Breast epithelium (tissue), 4 donors: Measurements from ENCODE around the gene NECTIN1. TPM values are rescaled to one million over a fixed set of nuclear protein-coding genes. Genes with fewer than 3 reads are reported as not detected.

Experiments
- DNase-seq, 2 donors: peaks; one replicate each; pipeline ENCODE4 v3.0.0-alpha.2; 2019; ENCODE audit warnings: low spot score in 2 of 2
- H3K27ac ChIP-seq, 2 donors: fragments of 200-600 bp; sonication (generic) in 1 of 2; one replicate each; pipeline ENCODE4 v1.5.1; 2016 to 2019; ENCODE audit warnings: mild to moderate bottlenecking in 1 of 2
- H3K27me3 ChIP-seq, 2 donors: fragments of 200-600 bp; sonication (generic) in 1 of 2; one replicate each; pipeline versions ENCODE4 v1.5.1 to v1.6.0; 2017 to 2019; ENCODE audit warnings: control low read depth in 1 of 2, mild to moderate bottlenecking in 1 of 2
- H3K36me3 ChIP-seq: fragments of 200-600 bp; one replicate; pipeline ENCODE4 v1.5.1; 2019
- H3K4me1 ChIP-seq, 2 donors: fragments of 200-600 bp; sonication (generic); one replicate each; pipeline ENCODE4 v1.5.1; 2016 to 2019; ENCODE audit warnings: control low read depth in 1 of 2
- H3K4me3 ChIP-seq, 3 donors: fragments of 200-600 bp; sonication (generic); 1 replicate in 2 of 3; 2 replicates in 1 of 3; pipeline ENCODE4 v1.5.1; 2016 to 2019; ENCODE audit warnings: mild to moderate bottlenecking in 3 of 3, moderate library complexity in 2 of 3
- H3K9me3 ChIP-seq, 2 donors: fragments of 200-600 bp; sonication (generic) in 1 of 2; one replicate each; pipeline ENCODE4 v1.5.1; 2016 to 2019; ENCODE audit warnings: control low read depth in 1 of 2
- CTCF ChIP-seq, 3 donors: fragments of 450-650 bp; IDR thresholded peaks; one replicate each; pipeline ENCODE4 v1.5.1; 2016 to 2017; ENCODE audit warnings: antibody characterized with exemption in 3 of 3, mild to moderate bottlenecking in 3 of 3, moderate library complexity in 3 of 3
- POLR2A ChIP-seq: fragments of 450-650 bp; IDR thresholded peaks from one replicate; pipeline ENCODE4 v1.6.1; 2016; ENCODE audit warnings: antibody characterized with exemption, mild to moderate bottlenecking, moderate library complexity
- POLR2AphosphoS5 ChIP-seq, 3 donors: sonication (generic); formaldehyde crosslinking; IDR thresholded peaks; one replicate each; pipeline ENCODE4 v1.6.1; 2017; ENCODE audit warnings: antibody characterized with exemption in 3 of 3
- intact Hi-C: fragments of 100-400 bp; cut with DNase I; formaldehyde crosslinking; loops from one replicate; pipeline ENCODE4 v1.15.1; 2023; ENCODE audit warnings: low total_unique reads
- total RNA-seq, 3 donors: library from RNA; depleted of rRNA; stranded (reverse); fragments of >200 nt; gene quantifications; one replicate each; pipeline ENCODE4 v1.1.0, GENCODE V29; 2016

NECTIN1 gene
- total RNA-seq, 3 donors from 2014 or later: 2.6 to 6.6 (median 4.5) TPM

DNA sequence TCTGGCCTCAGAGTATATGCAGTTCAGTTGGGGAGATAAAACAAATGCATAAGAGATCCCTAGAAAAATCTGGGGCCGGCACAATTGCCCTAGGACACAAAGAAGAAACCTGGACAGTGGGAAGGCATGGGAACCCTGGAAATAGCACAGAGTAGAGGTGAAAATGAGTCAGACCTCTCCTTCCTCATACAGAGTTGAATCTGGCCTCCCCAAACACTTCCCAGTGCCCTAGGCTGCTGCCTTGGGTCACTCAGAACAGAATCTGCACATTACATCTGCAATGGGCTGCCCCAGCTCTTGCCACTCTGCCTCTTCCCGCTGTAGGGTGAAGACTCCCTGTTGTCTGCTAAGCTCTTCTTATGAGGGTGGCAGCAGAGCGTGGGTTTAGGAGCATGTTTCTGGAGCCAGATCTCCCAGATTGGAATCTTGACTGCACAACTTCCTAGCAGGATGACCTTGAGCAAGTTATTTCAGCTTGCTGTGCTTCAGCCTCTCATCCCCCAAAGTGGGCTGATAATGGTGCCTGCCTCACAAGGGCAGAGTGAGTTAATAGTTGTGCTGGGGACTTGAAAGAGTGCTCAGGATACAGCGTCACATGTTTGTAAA lies 47.1 kb upstream of the NECTIN1 start:
- H3K4me1 ChIP-seq: peaks cover 0 to 3% of the 10 kb centered on the region in 2 donors
- DNase-seq: no peak

DNA sequence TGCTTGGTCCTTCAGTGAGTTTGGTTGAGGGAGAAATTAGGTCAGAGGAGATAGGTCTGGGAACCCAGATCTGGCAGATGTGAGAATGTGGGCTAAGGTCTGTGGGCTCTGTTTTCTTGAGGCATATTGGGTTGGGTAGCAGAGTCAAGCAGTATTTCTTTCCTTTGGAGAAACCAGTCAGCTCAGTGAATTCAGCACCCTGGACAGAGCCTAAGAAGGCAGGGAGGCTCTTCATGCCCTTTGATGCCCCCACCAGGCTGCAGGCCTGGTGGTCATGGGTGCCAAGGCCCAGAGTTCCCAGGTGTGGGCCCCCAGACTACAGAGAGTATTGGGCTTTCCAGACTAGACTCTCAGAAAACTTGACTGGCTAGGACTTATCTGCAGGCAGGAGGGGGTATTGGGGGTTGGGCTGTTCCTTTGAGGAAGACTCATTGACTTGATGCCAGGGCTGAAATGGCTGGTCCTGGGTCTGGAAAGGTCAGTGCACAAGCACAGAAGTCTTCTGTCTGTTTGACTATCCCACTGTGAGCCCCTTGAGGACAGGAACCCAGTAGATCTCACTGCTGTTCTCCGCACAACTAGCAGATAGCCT lies 45.3 kb upstream of the NECTIN1 start:
- intact Hi-C loops: no loop called here
- no peak overlapping the region for H3K27ac ChIP-seq
- H3K4me1 ChIP-seq: no peaks in the 10 kb centered on the region
- peaks cover 0 to 5% of the 10 kb centered on the region in 2 donors for H3K27me3 ChIP-seq
- no peak for TF ChIP-seq POLR2A
- no peak for TF ChIP-seq CTCF (IDR thresholded peaks at IDR 0.05)
- TF ChIP-seq POLR2AphosphoS5 (IDR thresholded peaks at IDR 0.05): no peak
- DNase-seq: no peak
- no peaks in the 10 kb centered on the region for H3K36me3 ChIP-seq
- no peaks in the 10 kb centered on the region for H3K9me3 ChIP-seq
- no peak overlapping the region for H3K4me3 ChIP-seq

More for the DNA sequence above, 47.1 kb upstream of the NECTIN1 start:
- H3K27ac ChIP-seq: no peak overlapping the region
- H3K4me3 ChIP-seq: no peak overlapping the region
- H3K27me3 ChIP-seq: peaks cover 0 to 5% of the 10 kb centered on the region in 2 donors
- H3K9me3 ChIP-seq: no peaks in the 10 kb centered on the region
- TF ChIP-seq POLR2AphosphoS5 (IDR thresholded peaks at IDR 0.05): no peak
- no peak for TF ChIP-seq CTCF (IDR thresholded peaks at IDR 0.05)
- TF ChIP-seq POLR2A: no peak
- no peaks in the 10 kb centered on the region for H3K36me3 ChIP-seq
- intact Hi-C loops: no loop called here

- no peak for TF ChIP-seq POLR2AphosphoS5 (IDR thresholded peaks at IDR 0.05)
- Histone ChIP-seq H3K27ac (no peak overlapping the region), H3K4me1 (no peaks in the 10 kb centered on the region), H3K9me3 (no peaks in the 10 kb centered on the region), H3K36me3 (no peaks in the 10 kb centered on the region), H3K4me3 (no peak overlapping the region), H3K27me3 (peaks cover 0 to 5% of the 10 kb centered on the region in 2 donors)
- intact Hi-C loops: no loop called here
- DNase-seq: no peak
Observed at GRCh38 chr11:119772641-119773415, 43.8 kb upstream of the NECTIN1 start.

GRCh38 chr11:119772076-119772475 lies 43.1 kb upstream of the NECTIN1 start:
- Histone ChIP-seq H3K27ac (no peak overlapping the region), H3K4me1 (no peaks in the 10 kb centered on the region), H3K36me3 (no peaks in the 10 kb centered on the region), H3K4me3 (no peak overlapping the region), H3K27me3 (peaks cover 0 to 5% of the 10 kb centered on the region in 2 donors), H3K9me3 (no peaks in the 10 kb centered on the region)
- intact Hi-C loops: no loop called here
- TF ChIP-seq CTCF (IDR thresholded peaks at IDR 0.05) (no peak), POLR2AphosphoS5 (IDR thresholded peaks at IDR 0.05) (no peak), POLR2A (no peak)
- DNase-seq: no peak

GRCh38 chr11:119771172-119771770 lies 42.3 kb upstream of the NECTIN1 start:
- H3K9me3 ChIP-seq: no peaks in the 10 kb centered on the region
- H3K27me3 ChIP-seq: peaks cover 0 to 5% of the 10 kb centered on the region in 2 donors
- no peak for DNase-seq
- no peaks in the 10 kb centered on the region for H3K4me1 ChIP-seq
- H3K4me3 ChIP-seq: no peak overlapping the region
- TF ChIP-seq CTCF (IDR thresholded peaks at IDR 0.05): no peak
- no peak for TF ChIP-seq POLR2A
- no peak for TF ChIP-seq POLR2AphosphoS5 (IDR thresholded peaks at IDR 0.05)
- intact Hi-C loops: no loop called here
- no peaks in the 10 kb centered on the region for H3K36me3 ChIP-seq
- no peak overlapping the region for H3K27ac ChIP-seq
